GM12878 (cell line): ENCODE results near the gene SUMF1. TPM values are rescaled to one million over a fixed set of nuclear protein-coding genes. Genes with fewer than 3 reads are reported as not detected.

Source experiments
- ATAC-seq: fragments of 200-7000 bp; cut with Tn5 transposase; 3 replicates; pipeline ENCODE4 v1.9.1; 2020; ENCODE audit warnings: mild to moderate bottlenecking, moderate library complexity
- BruUV-seq: library from RNA; stranded (reverse); fragments of 400-500 nt; replicated peaks from 2 replicates; lab custom pipeline; 2021; lab: Mats Ljungman, UMichigan
- CTCF ChIA-PET: fragments of 300-600 bp; sonication (Branson Sonifier 250); formaldehyde crosslinking; extraction: SDS; loops from one replicate; lab custom pipeline; 2021; ENCODE audit warnings: inconsistent platforms; lab: Yijun Ruan, JAX
- POLR2A ChIA-PET: fragments of 350-600 bp; formaldehyde crosslinking; extraction: SDS; loops from one replicate; lab custom pipeline; 2021; ENCODE audit warnings: inconsistent platforms; lab: Charles Lee
- RAD21 ChIA-PET: fragments of 300-600 bp; sonication (Branson Sonifier 250); formaldehyde crosslinking; loops from one replicate; lab custom pipeline; 2023; ENCODE audit warnings: antibody characterized with exemption; ENCODE audit not compliant: unreplicated experiment; lab: Charles Lee
- SMC1A ChIA-PET: fragments of 300-600 bp; sonication (Branson Sonifier 250); formaldehyde crosslinking; loops from one replicate; lab custom pipeline; 2023; ENCODE audit not compliant: unreplicated experiment, uncharacterized antibody; lab: Charles Lee
- DNase-seq: peaks from one replicate; pipeline ENCODE4 v3.0.0-alpha.2; 2011; ENCODE audit warnings: low read depth, low spot score
- FAIRE-seq: peaks from 3 replicates; lab custom pipeline; 2011; peaks lifted over from hg19 to GRCh38; lab: Jason Lieb, UNC
- H2AFZ ChIP-seq: 2 replicates; pipeline ENCODE4 v1.6.0; 2011; ENCODE audit warnings: low read depth, low read length, control low read depth; ENCODE audit not compliant: control insufficient read depth
- H3K27ac ChIP-seq: 2 replicates; pipeline ENCODE4 v1.5.1; 2011; ENCODE audit warnings: control low read depth; ENCODE audit not compliant: control insufficient read depth, insufficient read depth
- H3K27me3 ChIP-seq, 2 experiments: replicated peaks in 1 of 2; 2 replicates each; pipeline versions ENCODE4 v1.6.0 to v1.6.1; 2011; ENCODE audit warnings: low read length in 1 of 2; ENCODE audit not compliant: control insufficient read depth in 2 of 2, insufficient read depth in 2 of 2
- H3K36me3 ChIP-seq, 2 experiments: 2 replicates each; pipeline ENCODE4 v1.5.1; 2011; ENCODE audit warnings: low read length in 1 of 2; ENCODE audit not compliant: control insufficient read depth in 2 of 2, insufficient read depth in 2 of 2
- H3K4me1 ChIP-seq: 2 replicates; pipeline ENCODE4 v1.6.1; 2011; ENCODE audit warnings: mild to moderate bottlenecking, low read length, moderate library complexity, mixed read lengths; ENCODE audit not compliant: control insufficient read depth, insufficient read depth
- H3K4me2 ChIP-seq: 2 replicates; pipeline ENCODE4 v1.6.0; 2011; ENCODE audit warnings: control low read depth; ENCODE audit not compliant: control insufficient read depth, insufficient read depth
- H3K4me3 ChIP-seq: fragments of 200-600 bp; sonication (generic); 2 replicates; pipeline ENCODE4 v1.5.1; 2016
- H3K79me2 ChIP-seq: 2 replicates; pipeline ENCODE4 v1.6.0; 2011; ENCODE audit warnings: low read length; ENCODE audit not compliant: control insufficient read depth, insufficient read depth
- H3K9ac ChIP-seq: 2 replicates; pipeline ENCODE4 v1.8.0; 2011; ENCODE audit warnings: low read length, control low read depth, mixed read lengths; ENCODE audit not compliant: control insufficient read depth, insufficient read depth
- H3K9me3 ChIP-seq: replicated peaks from 3 replicates; pipeline ENCODE4 v1.5.1; 2011; ENCODE audit warnings: mild to moderate bottlenecking, low read length; ENCODE audit not compliant: control insufficient read depth, insufficient read depth
- H4K20me1 ChIP-seq: 2 replicates; pipeline ENCODE4 v1.6.0; 2011; ENCODE audit not compliant: control insufficient read depth, insufficient read depth
- IKZF2 ChIP-seq, 2 experiments: fragments of 450-650 bp; IDR thresholded peaks; 2 replicates each; pipeline ENCODE4 v1.6.1; 2017; ENCODE audit warnings: mild to moderate bottlenecking in 2 of 2, moderate library complexity in 2 of 2
- TCF3 ChIP-seq: IDR thresholded peaks from 2 replicates; pipeline ENCODE4 v1.6.1; 2012; ENCODE audit warnings: low read depth, mild to moderate bottlenecking, low read length, borderline replicate concordance; ENCODE audit not compliant: insufficient read depth
- ZBED1 ChIP-seq: IDR thresholded peaks from 2 replicates; pipeline ENCODE4 v1.6.1; 2016; ENCODE audit warnings: borderline replicate concordance
- whole genome bisulfite sequencing: methylation state at CpG from one replicate; pipeline ENCODE4 v1.1.6; 2016; ENCODE audit warnings: low lambda C conversion rate; ENCODE audit not compliant: insufficient replicate concordance, insufficient coverage; ENCODE audit errors: missing lambda C conversion rate; 5-methylcytosine and 5-hydroxymethylcytosine counted together
- in situ Hi-C: fragments of 300-500 bp; cut with MboI; formaldehyde crosslinking; loops from 9 replicates; pipeline ENCODE4 v1.14.3; 2018; ENCODE audit warnings: mixed read lengths
- intact Hi-C: fragments of 100-400 bp; cut with micrococcal nuclease; formaldehyde crosslinking; loops from one replicate; pipeline ENCODE4 v1.14.2; 2022; ENCODE audit not compliant: unreplicated experiment
- polyA plus RNA-seq, 11 experiments: library from polyadenylated mRNA; depleted of rRNA in 4 of 11; unstranded in 6 of 11; stranded (reverse) in 5 of 11; fragments of >200 nt; fragmentation: Nextera tagmentation in 4 of 11; fragmentation: Illumina TruSeq in 1 of 11; extraction: Ambion mirVana in 4 of 11; extraction: Trizol in 1 of 11; gene quantifications; 1 replicate in 1 of 11; 2 replicates in 10 of 11; pipeline versions ENCODE4 v1.2.1 to v1.2.3, GENCODE V29; 2011 to 2016; ENCODE audit warnings: inconsistent platforms in 2 of 11, missing spikeins in 2 of 11, low read depth in 1 of 11
- total RNA-seq, 4 experiments: library from RNA; depleted of rRNA in 3 of 4; stranded (reverse); fragments of >200 nt in 3 of 4; fragmentation: Illumina TruSeq in 1 of 4; extraction: Trizol in 1 of 4; gene quantifications; 2 replicates each; pipeline versions ENCODE4 v1.2.1 to v1.2.3, GENCODE V29; 2013 to 2021

The SUMF1 gene
- total and polyA plus RNA-seq, 10 of the 15 experiments (the other 5 are each of a cell fraction or from before 2014, with no cell fraction given), result 3.2 to 14.3 (median 8.5) TPM

GRCh38 chr3:4504340-4505261 is 37.5 kb upstream of the SUMF1 start:
- peak overlapping the region; percentile 42 for H3K27ac ChIP-seq
- ChIA-PET RAD21 (interaction anchor here (0.8 to 9.8 kb wide), 11 partner anchors 10 to 519 kb away, joined by 3 to 128 read pairs (median 5); partner anchors contain the start of gene ITPR1), POLR2A (interaction anchor here (0.6 to 9.2 kb wide), 4 partner anchors 11 to 504 kb away, joined by 3 to 132 read pairs (median 3); partner anchors contain the start of gene ITPR1), CTCF (interaction anchor here (0.6 to 5.6 kb wide), 11 partner anchors 10 to 397 kb away, joined by 3 to 52 read pairs (median 3); partner anchors contain the start of gene ITPR1), SMC1A (interaction anchor here (0.8 to 12.9 kb wide), 10 partner anchors 11 to 424 kb away, joined by 3 to 180 read pairs (median 5); partner anchors contain the start of genes ITPR1 and SUMF1)
- H3K4me3 ChIP-seq, result peak overlapping the region; percentile 52
- peaks cover 0 to 3% of the 10 kb centered on the region in 2 experiments; a peak in 3 of 4 replicates for H3K36me3 ChIP-seq
- in situ Hi-C loops (loop anchor here (10.0 kb wide), 1 partner anchor 690 kb away; no protein-coding TSS in a partner anchor), intact Hi-C loops (loop anchor here (1.0 to 10.0 kb wide), 4 partner anchors 9 to 480 kb away; no protein-coding TSS in a partner anchor)
- H3K27me3 ChIP-seq, result no peaks in the 10 kb centered on the region
- peak overlapping the region; percentile 44 for H3K9ac ChIP-seq
- ATAC-seq (0 out of 3 replicates have a peak, but pooled peaks have one; percentile 4), FAIRE-seq (no peak), DNase-seq (no peak)
- no peaks in the 10 kb centered on the region for H3K9me3 ChIP-seq
- peak overlapping the region; percentile 85 for H3K4me2 ChIP-seq
- H3K4me1 ChIP-seq, result peaks cover 54% of the 10 kb centered on the region
- WGBS, result 9% methylated on average over 14 of the region's 14 CpGs
- peak overlapping the region; percentile 59 for H2AFZ ChIP-seq
- H4K20me1 ChIP-seq, result no peaks in the 10 kb centered on the region
- TF ChIP-seq TCF3 (no peak), IKZF2 (IDR thresholded peaks at IDR 0.05) (0 out of 4 replicates have a peak, but pooled peaks of 1 of the 2 experiments have one; percentile 13), ZBED1 (peak; percentile 44; the same call in 1 of the 2 replicates)
- H3K79me2 ChIP-seq, result peaks cover 24% of the 10 kb centered on the region
- BruUV-seq, result TSS peak; percentile 20
